ENCODE measurements around the gene TDO2. TPM values are rescaled to one million over a fixed set of nuclear protein-coding genes. Genes with fewer than 3 reads are reported as not detected.

Gene TDO2
- total RNA-seq, 1 donor from 2014 or later: 1.4 TPM

DNA sequence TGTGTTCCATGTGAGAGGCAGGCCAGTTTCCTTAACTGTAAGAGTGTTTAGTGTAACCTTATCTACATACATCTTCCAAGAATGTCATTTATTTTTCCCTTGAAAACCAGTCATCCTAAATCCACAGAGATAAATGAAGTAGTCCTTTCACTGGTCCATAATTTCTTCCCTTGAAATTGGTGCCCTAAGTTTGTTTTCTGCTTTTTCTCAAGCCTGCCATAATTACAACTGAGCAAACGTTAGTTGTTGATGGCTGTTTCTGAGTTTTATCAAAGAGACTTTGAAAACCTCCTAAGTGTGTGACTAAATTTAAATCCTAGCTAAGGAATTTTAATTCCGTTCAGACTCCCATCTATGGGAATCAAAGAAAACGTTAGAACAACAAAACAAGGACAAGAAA is 3.6 kb upstream of the TDO2 start:
- Histone ChIP-seq H3K27me3 (ENCODE audit: low read depth) (no peaks in the 10 kb centered on the region), H3K36me3 (no peaks in the 10 kb centered on the region), H3K4me1 (no peaks in the 10 kb centered on the region), H3K27ac (no peak overlapping the region), H3K9me3 (no peaks in the 10 kb centered on the region), H3K4me3 (no peak overlapping the region)
- ATAC-seq: no peak
- DNase-seq: no peak
- TF ChIP-seq, protein P1, sequence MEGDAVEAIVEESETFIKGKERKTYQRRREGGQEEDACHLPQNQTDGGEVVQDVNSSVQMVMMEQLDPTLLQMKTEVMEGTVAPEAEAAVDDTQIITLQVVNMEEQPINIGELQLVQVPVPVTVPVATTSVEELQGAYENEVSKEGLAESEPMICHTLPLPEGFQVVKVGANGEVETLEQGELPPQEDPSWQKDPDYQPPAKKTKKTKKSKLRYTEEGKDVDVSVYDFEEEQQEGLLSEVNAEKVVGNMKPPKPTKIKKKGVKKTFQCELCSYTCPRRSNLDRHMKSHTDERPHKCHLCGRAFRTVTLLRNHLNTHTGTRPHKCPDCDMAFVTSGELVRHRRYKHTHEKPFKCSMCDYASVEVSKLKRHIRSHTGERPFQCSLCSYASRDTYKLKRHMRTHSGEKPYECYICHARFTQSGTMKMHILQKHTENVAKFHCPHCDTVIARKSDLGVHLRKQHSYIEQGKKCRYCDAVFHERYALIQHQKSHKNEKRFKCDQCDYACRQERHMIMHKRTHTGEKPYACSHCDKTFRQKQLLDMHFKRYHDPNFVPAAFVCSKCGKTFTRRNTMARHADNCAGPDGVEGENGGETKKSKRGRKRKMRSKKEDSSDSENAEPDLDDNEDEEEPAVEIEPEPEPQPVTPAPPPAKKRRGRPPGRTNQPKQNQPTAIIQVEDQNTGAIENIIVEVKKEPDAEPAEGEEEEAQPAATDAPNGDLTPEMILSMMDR (IDR thresholded peaks at IDR 0.05): no peak
- intact Hi-C loops (cut with DNase I): no loop called here

DNA sequence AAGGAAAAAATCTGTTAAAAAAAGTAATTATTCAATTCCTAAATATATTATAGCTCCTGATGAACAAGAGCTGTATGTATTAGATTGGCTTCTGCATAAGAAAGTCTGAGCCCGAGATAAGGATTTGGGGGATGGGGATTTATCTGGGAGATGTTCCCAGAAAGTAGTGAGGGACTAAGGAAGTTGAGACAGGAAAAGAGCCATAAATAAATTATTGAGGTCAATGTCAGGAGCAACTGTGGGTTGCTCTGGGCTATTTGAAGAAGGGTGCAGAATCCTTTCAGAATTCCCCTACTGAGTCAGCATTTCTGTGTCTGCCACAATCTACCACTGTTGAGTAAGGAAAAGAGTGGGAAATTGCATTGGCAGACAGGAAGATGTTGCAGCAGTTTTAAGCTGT is 3.1 kb upstream of the TDO2 start:
- ATAC-seq: no peak
- intact Hi-C loops (cut with DNase I): no loop called here
- no peak for DNase-seq
- Histone ChIP-seq H3K27me3 (ENCODE audit: low read depth) (no peaks in the 10 kb centered on the region), H3K36me3 (no peaks in the 10 kb centered on the region), H3K9me3 (no peaks in the 10 kb centered on the region), H3K27ac (no peak overlapping the region), H3K4me1 (no peaks in the 10 kb centered on the region), H3K4me3 (no peak overlapping the region)
- TF ChIP-seq, protein P1 (IDR thresholded peaks at IDR 0.05): no peak

DNA sequence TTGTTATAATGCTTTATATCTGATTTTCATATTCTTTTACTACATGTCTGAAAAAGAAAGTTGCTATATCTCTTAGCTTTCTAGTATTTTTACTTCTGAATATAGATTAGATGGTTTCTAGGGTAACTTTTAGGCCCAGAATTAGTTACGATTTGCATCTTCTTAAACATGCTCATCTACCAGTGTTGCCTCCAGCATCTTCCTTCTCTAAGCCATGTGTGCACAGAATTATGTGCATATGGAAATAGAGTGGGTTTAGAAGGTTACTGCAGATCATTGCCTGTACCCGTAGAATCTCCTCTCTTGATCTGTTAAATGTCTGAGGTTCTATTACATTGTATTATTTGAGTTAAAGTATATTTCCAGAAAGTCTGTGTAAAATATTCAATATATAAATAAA is 2.5 kb upstream of the TDO2 start:
- Histone ChIP-seq H3K9me3 (no peaks in the 10 kb centered on the region), H3K4me3 (no peak overlapping the region), H3K36me3 (no peaks in the 10 kb centered on the region), H3K27ac (no peak overlapping the region), H3K27me3 (ENCODE audit: low read depth) (no peaks in the 10 kb centered on the region), H3K4me1 (no peaks in the 10 kb centered on the region)
- intact Hi-C loops (cut with DNase I): no loop called here
- ATAC-seq (no peak), DNase-seq (no peak)
- TF ChIP-seq, protein P1 (IDR thresholded peaks at IDR 0.05): no peak

DNA sequence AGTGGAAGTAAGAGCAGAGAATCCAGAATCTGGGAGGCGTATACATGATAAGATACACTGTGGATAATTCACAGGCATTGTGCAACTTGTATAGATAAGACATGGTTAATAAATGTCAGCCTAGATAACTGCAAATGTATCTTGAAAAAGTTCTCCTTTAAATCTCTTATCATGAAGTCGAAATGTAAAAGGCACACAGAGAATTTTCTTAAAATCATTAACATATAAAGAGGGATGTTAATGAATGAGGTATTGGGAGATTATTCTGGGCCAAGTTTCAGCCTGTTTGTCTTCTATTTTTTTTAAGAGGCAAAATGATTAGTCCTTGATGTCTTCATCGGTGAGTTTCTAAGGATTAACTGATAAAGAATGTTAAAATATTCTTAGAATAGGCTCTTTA is 835 bp downstream of the TDO2 start:
- Histone ChIP-seq H3K27me3 (ENCODE audit: low read depth) (no peaks in the 10 kb centered on the region), H3K27ac (no peak overlapping the region), H3K4me3 (no peak overlapping the region), H3K9me3 (no peaks in the 10 kb centered on the region), H3K4me1 (no peaks in the 10 kb centered on the region), H3K36me3 (no peaks in the 10 kb centered on the region)
- DNase-seq (no peak), ATAC-seq (no peak)
- TF ChIP-seq, protein P1 (IDR thresholded peaks at IDR 0.05): no peak
- intact Hi-C loops (cut with DNase I): no loop called here

DNA sequence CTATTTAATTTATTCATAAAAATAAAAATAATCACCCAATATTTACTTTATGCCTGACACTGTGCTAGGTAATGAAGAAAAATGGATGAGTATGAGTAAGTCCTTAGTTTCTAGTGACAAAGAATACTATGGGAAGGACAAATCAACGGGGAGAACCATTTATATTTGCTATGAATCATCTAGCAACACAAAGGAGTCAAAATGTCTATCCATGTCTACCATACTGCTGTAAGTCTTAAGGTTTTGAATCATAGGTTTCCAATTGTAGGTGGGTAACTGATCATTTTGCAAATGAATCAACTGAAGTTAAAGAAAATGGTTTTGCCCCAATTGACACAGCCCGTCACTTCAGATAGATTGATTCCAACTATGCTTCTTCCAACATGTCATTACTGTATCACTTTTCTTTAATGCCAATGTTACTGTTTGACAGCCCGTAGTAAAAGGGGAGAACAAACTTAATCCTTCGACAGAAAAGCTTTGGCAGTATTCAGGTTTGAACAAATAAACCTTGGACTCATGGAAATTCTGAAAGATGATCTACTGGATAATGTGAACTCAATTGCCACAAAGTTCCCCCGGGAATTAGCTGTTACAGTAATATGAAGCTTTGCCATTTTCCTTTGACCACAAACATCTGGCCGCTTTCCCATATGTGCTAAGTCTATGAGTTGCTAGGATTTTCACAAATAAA is 3.2 kb downstream of the TDO2 start:
- H3K4me1 ChIP-seq: no peaks in the 10 kb centered on the region
- H3K27me3 ChIP-seq (ENCODE audit: low read depth): no peaks in the 10 kb centered on the region
- H3K4me3 ChIP-seq: no peak overlapping the region
- no peaks in the 10 kb centered on the region for H3K9me3 ChIP-seq
- intact Hi-C loops (cut with DNase I): no loop called here
- DNase-seq (no peak), ATAC-seq (no peak)
- no peaks in the 10 kb centered on the region for H3K36me3 ChIP-seq
- TF ChIP-seq, protein P1 (IDR thresholded peaks at IDR 0.05): no peak
- H3K27ac ChIP-seq: no peak overlapping the region
